ENCODE data around the gene MEGF11.

MEGF11 gene

GRCh38 chr15:66254089-66254950 lies 770 bp upstream of the MEGF11 start:
- Histone ChIP-seq H3K27me3 (ENCODE audit: insufficient read depth, low read length) (peaks cover 18% of the 10 kb centered on the region; the same call in 1 of the 2 replicates), H3K4me3 (ENCODE audit: low read depth, low read length, poor library complexity, severe bottlenecking) (peak overlapping the region; percentile 61), H3K4me1 (ENCODE audit: insufficient read depth, low read length, severe bottlenecking) (peaks cover 13% of the 10 kb centered on the region), H3K4me2 (ENCODE audit: low read length) (peak overlapping the region; percentile 86; the same call in 1 of the 2 replicates), H3K36me3 (ENCODE audit: insufficient read depth, low read length) (no peaks in the 10 kb centered on the region), H3F3A (ENCODE audit: insufficient read depth, low read length) (no peaks in the 10 kb centered on the region), H3K79me2 (ENCODE audit: insufficient read depth, low read length) (no peaks in the 10 kb centered on the region), H3K27ac (ENCODE audit: low read depth, low read length, poor library complexity, severe bottlenecking) (no peak overlapping the region), H4K20me1 (ENCODE audit: insufficient read depth, low read length) (no peaks in the 10 kb centered on the region), H2AFZ (ENCODE audit: low read length) (no peak overlapping the region), H3K9me2 (ENCODE audit: low read depth, low read length) (no peaks in the 10 kb centered on the region), H3K9ac (ENCODE audit: low read length) (no peak overlapping the region), H3K9me3 (ENCODE audit: low read length) (no peaks in the 10 kb centered on the region)
- TF ChIP-seq CTCF (IDR thresholded peaks at IDR 0.05; ENCODE audit: low read length) (no peak), EZH2 (IDR thresholded peaks at IDR 0.05; ENCODE audit: borderline replicate concordance, low read length) (no peak)

GRCh38 chr15:66252685-66253417 lies 699 bp downstream of the MEGF11 start:
- no peaks in the 10 kb centered on the region for H4K20me1 ChIP-seq (ENCODE audit: insufficient read depth, low read length)
- no peaks in the 10 kb centered on the region for H3K79me2 ChIP-seq (ENCODE audit: insufficient read depth, low read length)
- no peak overlapping the region for H2AFZ ChIP-seq (ENCODE audit: low read length)
- H3K9me3 ChIP-seq (ENCODE audit: low read length): no peaks in the 10 kb centered on the region
- H3K4me1 ChIP-seq (ENCODE audit: insufficient read depth, low read length, severe bottlenecking): peaks cover 13% of the 10 kb centered on the region
- H3K4me2 ChIP-seq (ENCODE audit: low read length): peak overlapping the region; percentile 86
- no peaks in the 10 kb centered on the region; the same call in 1 of the 2 replicates for H3F3A ChIP-seq (ENCODE audit: insufficient read depth, low read length)
- H3K27me3 ChIP-seq (ENCODE audit: insufficient read depth, low read length): peaks cover 18% of the 10 kb centered on the region; the same call in 1 of the 2 replicates
- no peaks in the 10 kb centered on the region for H3K9me2 ChIP-seq (ENCODE audit: low read depth, low read length)
- H3K36me3 ChIP-seq (ENCODE audit: insufficient read depth, low read length): no peaks in the 10 kb centered on the region
- H3K27ac ChIP-seq (ENCODE audit: low read depth, low read length, poor library complexity, severe bottlenecking): no peak overlapping the region
- peak overlapping the region; percentile 61 for H3K4me3 ChIP-seq (ENCODE audit: low read depth, low read length, poor library complexity, severe bottlenecking)
- no peak; the same call in 1 of the 2 replicates for TF ChIP-seq CTCF (IDR thresholded peaks at IDR 0.05; ENCODE audit: low read length)
- TF ChIP-seq EZH2 (IDR thresholded peaks at IDR 0.05; ENCODE audit: borderline replicate concordance, low read length): no peak
- peak overlapping the region; percentile 40; the same call in 1 of the 2 replicates for H3K9ac ChIP-seq (ENCODE audit: low read length)

GRCh38 chr15:66251790-66252684 lies 1.5 kb downstream of the MEGF11 start:
- peak overlapping the region; percentile 61 for H3K4me3 ChIP-seq (ENCODE audit: low read depth, low read length, poor library complexity, severe bottlenecking)
- TF ChIP-seq EZH2 (IDR thresholded peaks at IDR 0.05; ENCODE audit: borderline replicate concordance, low read length): no peak
- TF ChIP-seq CTCF (IDR thresholded peaks at IDR 0.05; ENCODE audit: low read length): peak; percentile 50

More at GRCh38 chr15:66251790-66252684, 1.5 kb downstream of the MEGF11 start:
- no peak overlapping the region for H3K27ac ChIP-seq (ENCODE audit: low read depth, low read length, poor library complexity, severe bottlenecking)
- no peaks in the 10 kb centered on the region for H3K36me3 ChIP-seq (ENCODE audit: insufficient read depth, low read length)
- H2AFZ ChIP-seq (ENCODE audit: low read length): no peak overlapping the region
- no peaks in the 10 kb centered on the region for H3K9me3 ChIP-seq (ENCODE audit: low read length)
- no peaks in the 10 kb centered on the region for H3K9me2 ChIP-seq (ENCODE audit: low read depth, low read length)
- no peaks in the 10 kb centered on the region; the same call in 1 of the 2 replicates for H3F3A ChIP-seq (ENCODE audit: insufficient read depth, low read length)
- H3K4me2 ChIP-seq (ENCODE audit: low read length): peak overlapping the region; percentile 86
- H4K20me1 ChIP-seq (ENCODE audit: insufficient read depth, low read length): no peaks in the 10 kb centered on the region
- H3K4me1 ChIP-seq (ENCODE audit: insufficient read depth, low read length, severe bottlenecking): peaks cover 13% of the 10 kb centered on the region
- H3K79me2 ChIP-seq (ENCODE audit: insufficient read depth, low read length): no peaks in the 10 kb centered on the region
- H3K9ac ChIP-seq (ENCODE audit: low read length): peak overlapping the region; percentile 40; the same call in 1 of the 2 replicates
- peaks cover 18% of the 10 kb centered on the region; the same call in 1 of the 2 replicates for H3K27me3 ChIP-seq (ENCODE audit: insufficient read depth, low read length)
